ENCODE measurements around the gene SAA1.
"Not testable (repeated sequence)": the region's sequence is repeated elsewhere in the genome, so short reads cannot be mapped to it uniquely, and the experiment has no call there.

The SAA1 gene

GRCh38 chr11:18233912-18234311 lies 32.2 kb upstream of the SAA1 start:
- no peak for TF ChIP-seq CTCF (conservative IDR thresholded peaks at IDR 0.05)
- H3K27ac ChIP-seq = no peak overlapping the region

- no peak overlapping the region for H3K27ac ChIP-seq
- TF ChIP-seq CTCF (conservative IDR thresholded peaks at IDR 0.05) = no peak
Observed at GRCh38 chr11:18235394-18236334, 30.4 kb upstream of the SAA1 start.

GRCh38 chr11:18236664-18237356 lies 29.3 kb upstream of the SAA1 start, which contains the start of gene SAA4:
TSS of gene SAA4 (minus strand) at chr11:18236802. CDS start at chr11:18235926, 876 bp downstream.
- H3K27ac ChIP-seq = no peak within 1 kb of the TSS
- TF ChIP-seq CTCF (conservative IDR thresholded peaks at IDR 0.05) = no peak

GRCh38 chr11:18239655-18240054 lies 26.4 kb upstream of the SAA1 start:
- no peak for TF ChIP-seq CTCF (conservative IDR thresholded peaks at IDR 0.05)
- no peak overlapping the region for H3K27ac ChIP-seq

GRCh38 chr11:18243783-18244362 lies 22.2 kb upstream of the SAA1 start:
- peak; percentile 77 for TF ChIP-seq CTCF (conservative IDR thresholded peaks at IDR 0.05)
- H3K27ac ChIP-seq = no peak overlapping the region

GRCh38 chr11:18245396-18245795 lies 20.7 kb upstream of the SAA1 start:
- no peak for TF ChIP-seq CTCF (conservative IDR thresholded peaks at IDR 0.05)
- no peak overlapping the region for H3K27ac ChIP-seq

GRCh38 chr11:18246379-18247190 lies 19.5 kb upstream of the SAA1 start:
- H3K27ac ChIP-seq = not testable (repeated sequence)

- H3K27ac ChIP-seq = not testable (repeated sequence)
Observed at GRCh38 chr11:18247191-18247581, 18.9 kb upstream of the SAA1 start.

Measured in VCaP (cell line).